ENCODE measurements around the gene ZNF774.

The ZNF774 gene

DNA sequence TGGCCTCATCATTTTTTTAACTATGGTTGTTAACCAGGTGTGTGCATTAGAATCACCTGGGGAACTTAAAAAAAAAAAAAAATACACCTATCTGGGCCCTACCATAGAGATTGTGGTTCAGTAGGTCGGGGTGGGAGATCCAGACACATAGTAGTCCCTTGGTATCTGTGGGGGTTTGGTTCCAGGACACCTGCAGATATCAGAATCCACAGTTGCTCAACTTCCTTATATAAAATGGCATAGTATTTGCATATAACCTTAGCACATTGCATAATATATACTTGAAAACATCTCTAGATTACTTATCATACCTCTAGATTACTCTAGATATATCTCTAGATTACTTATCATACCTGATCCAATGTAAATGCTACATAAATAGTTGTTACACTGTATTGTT lies 41.0 kb downstream of the ZNF774 start:
- Histone ChIP-seq H3K36me3 (ENCODE audit: insufficient read depth, low read length) (peaks cover 22% of the 10 kb centered on the region; the same call in 1 of the 2 replicates), H3K9me3 (ENCODE audit: low read length) (no peaks in the 10 kb centered on the region), H3F3A (ENCODE audit: insufficient read depth, low read length) (no peaks in the 10 kb centered on the region), H3K27me3 (ENCODE audit: insufficient read depth, low read length) (no peaks in the 10 kb centered on the region), H3K4me1 (ENCODE audit: insufficient read depth, low read length, severe bottlenecking) (peaks cover 70% of the 10 kb centered on the region), H3K4me3 (ENCODE audit: low read depth, low read length, poor library complexity, severe bottlenecking) (no peak overlapping the region), H2AFZ (ENCODE audit: low read length) (no peak overlapping the region), H3K9me2 (ENCODE audit: low read depth, low read length) (no peaks in the 10 kb centered on the region), H3K4me2 (ENCODE audit: low read length) (no peak overlapping the region), H4K20me1 (ENCODE audit: insufficient read depth, low read length) (no peaks in the 10 kb centered on the region), H3K79me2 (ENCODE audit: insufficient read depth, low read length) (peaks cover 64% of the 10 kb centered on the region), H3K27ac (ENCODE audit: low read depth, low read length, poor library complexity, severe bottlenecking) (no peak overlapping the region), H3K9ac (ENCODE audit: low read length) (no peak overlapping the region)
- TF ChIP-seq EZH2 (IDR thresholded peaks at IDR 0.05; ENCODE audit: borderline replicate concordance, low read length) = no peak
- TF ChIP-seq, protein P1, sequence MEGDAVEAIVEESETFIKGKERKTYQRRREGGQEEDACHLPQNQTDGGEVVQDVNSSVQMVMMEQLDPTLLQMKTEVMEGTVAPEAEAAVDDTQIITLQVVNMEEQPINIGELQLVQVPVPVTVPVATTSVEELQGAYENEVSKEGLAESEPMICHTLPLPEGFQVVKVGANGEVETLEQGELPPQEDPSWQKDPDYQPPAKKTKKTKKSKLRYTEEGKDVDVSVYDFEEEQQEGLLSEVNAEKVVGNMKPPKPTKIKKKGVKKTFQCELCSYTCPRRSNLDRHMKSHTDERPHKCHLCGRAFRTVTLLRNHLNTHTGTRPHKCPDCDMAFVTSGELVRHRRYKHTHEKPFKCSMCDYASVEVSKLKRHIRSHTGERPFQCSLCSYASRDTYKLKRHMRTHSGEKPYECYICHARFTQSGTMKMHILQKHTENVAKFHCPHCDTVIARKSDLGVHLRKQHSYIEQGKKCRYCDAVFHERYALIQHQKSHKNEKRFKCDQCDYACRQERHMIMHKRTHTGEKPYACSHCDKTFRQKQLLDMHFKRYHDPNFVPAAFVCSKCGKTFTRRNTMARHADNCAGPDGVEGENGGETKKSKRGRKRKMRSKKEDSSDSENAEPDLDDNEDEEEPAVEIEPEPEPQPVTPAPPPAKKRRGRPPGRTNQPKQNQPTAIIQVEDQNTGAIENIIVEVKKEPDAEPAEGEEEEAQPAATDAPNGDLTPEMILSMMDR (IDR thresholded peaks at IDR 0.05; ENCODE audit: low read length) = no peak

DNA sequence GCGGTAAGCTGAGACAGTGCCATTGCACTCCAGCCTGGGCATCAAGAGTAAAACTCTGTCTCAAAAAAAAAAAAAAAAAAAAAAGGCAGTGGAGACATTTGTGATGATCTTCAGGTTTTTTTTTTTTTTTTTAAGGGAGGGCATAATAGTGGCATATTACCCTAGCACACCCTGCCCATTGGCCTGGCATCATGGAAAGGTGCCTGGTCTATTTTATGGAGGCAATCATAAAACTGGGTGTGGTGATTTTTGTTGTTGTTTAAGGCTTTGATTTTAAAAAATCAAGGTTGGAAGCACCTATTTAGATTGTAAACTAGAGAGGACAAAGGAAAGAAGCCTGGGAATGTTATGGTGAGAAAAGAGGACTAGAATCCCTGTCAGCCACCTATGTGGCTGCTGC lies 42.0 kb downstream of the ZNF774 start:
- Histone ChIP-seq H4K20me1 (ENCODE audit: insufficient read depth, low read length) (no peaks in the 10 kb centered on the region), H3K4me2 (ENCODE audit: low read length) (no peak overlapping the region)
- TF ChIP-seq, protein P1 (IDR thresholded peaks at IDR 0.05; ENCODE audit: low read length) = no peak
- TF ChIP-seq EZH2 (IDR thresholded peaks at IDR 0.05; ENCODE audit: borderline replicate concordance, low read length) = no peak

DNA sequence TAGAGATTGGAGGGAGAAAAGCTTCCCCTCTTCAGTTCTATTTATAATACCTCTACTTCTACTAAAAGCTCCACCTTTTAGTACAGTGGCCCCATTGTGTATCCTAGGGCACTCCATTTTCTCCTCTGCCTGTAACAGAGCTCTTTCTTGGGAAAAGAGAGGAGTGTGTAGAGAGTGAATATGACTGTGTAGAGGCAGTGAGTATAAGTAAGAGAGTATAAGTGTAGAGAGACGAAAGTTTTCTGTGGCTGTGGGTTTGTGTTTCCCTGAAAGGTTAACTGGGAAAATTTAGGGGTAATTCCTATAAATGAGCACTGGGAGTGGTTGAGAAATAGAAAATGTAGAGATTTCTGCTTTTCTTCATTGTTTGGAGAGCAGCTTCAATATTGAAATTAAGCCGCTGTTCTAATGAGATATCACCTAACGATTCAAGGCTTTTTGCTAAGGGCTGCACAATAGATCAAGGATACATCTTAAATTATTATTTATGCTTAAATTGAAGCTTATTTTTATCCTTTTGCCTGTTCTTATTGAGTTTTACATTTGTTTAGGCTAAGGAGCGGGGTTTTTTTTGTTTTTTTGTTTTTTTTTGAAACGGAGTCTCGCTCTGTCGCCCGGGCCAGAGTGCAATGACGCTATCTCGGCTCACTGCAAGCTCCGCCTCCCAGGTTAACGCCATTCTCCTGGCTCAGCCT lies 42.8 kb downstream of the ZNF774 start:
- Histone ChIP-seq H3K9ac (ENCODE audit: low read length) (no peak overlapping the region), H3K4me2 (ENCODE audit: low read length) (no peak overlapping the region), H3K4me3 (ENCODE audit: low read depth, low read length, poor library complexity, severe bottlenecking) (no peak overlapping the region), H3K79me2 (ENCODE audit: insufficient read depth, low read length) (peaks cover 71% of the 10 kb centered on the region), H4K20me1 (ENCODE audit: insufficient read depth, low read length) (no peaks in the 10 kb centered on the region), H3K27me3 (ENCODE audit: insufficient read depth, low read length) (no peaks in the 10 kb centered on the region), H3K9me2 (ENCODE audit: low read depth, low read length) (no peaks in the 10 kb centered on the region), H3K4me1 (ENCODE audit: insufficient read depth, low read length, severe bottlenecking) (peaks cover 71% of the 10 kb centered on the region), H3K36me3 (ENCODE audit: insufficient read depth, low read length) (peaks cover 22% of the 10 kb centered on the region; the same call in 1 of the 2 replicates), H3K27ac (ENCODE audit: low read depth, low read length, poor library complexity, severe bottlenecking) (no peak overlapping the region), H3K9me3 (ENCODE audit: low read length) (no peaks in the 10 kb centered on the region), H2AFZ (ENCODE audit: low read length) (no peak overlapping the region), H3F3A (ENCODE audit: insufficient read depth, low read length) (no peaks in the 10 kb centered on the region)
- TF ChIP-seq, protein P1 (IDR thresholded peaks at IDR 0.05; ENCODE audit: low read length) = no peak
- TF ChIP-seq EZH2 (IDR thresholded peaks at IDR 0.05; ENCODE audit: borderline replicate concordance, low read length) = no peak

More for the DNA sequence above, 42.0 kb downstream of the ZNF774 start:
- Histone ChIP-seq H3K27me3 (ENCODE audit: insufficient read depth, low read length) (no peaks in the 10 kb centered on the region), H3K9me3 (ENCODE audit: low read length) (no peaks in the 10 kb centered on the region), H3F3A (ENCODE audit: insufficient read depth, low read length) (no peaks in the 10 kb centered on the region), H2AFZ (ENCODE audit: low read length) (no peak overlapping the region), H3K4me1 (ENCODE audit: insufficient read depth, low read length, severe bottlenecking) (peaks cover 71% of the 10 kb centered on the region), H3K79me2 (ENCODE audit: insufficient read depth, low read length) (peaks cover 69% of the 10 kb centered on the region), H3K9me2 (ENCODE audit: low read depth, low read length) (no peaks in the 10 kb centered on the region), H3K9ac (ENCODE audit: low read length) (no peak overlapping the region), H3K4me3 (ENCODE audit: low read depth, low read length, poor library complexity, severe bottlenecking) (no peak overlapping the region), H3K36me3 (ENCODE audit: insufficient read depth, low read length) (peaks cover 22% of the 10 kb centered on the region; the same call in 1 of the 2 replicates), H3K27ac (ENCODE audit: low read depth, low read length, poor library complexity, severe bottlenecking) (no peak overlapping the region)
